ENCODE data around the gene RBMS3.
"Not testable (repeated sequence)": the region's sequence is repeated elsewhere in the genome, so short reads cannot be mapped to it uniquely, and the experiment has no call there.

The RBMS3 gene

DNA sequence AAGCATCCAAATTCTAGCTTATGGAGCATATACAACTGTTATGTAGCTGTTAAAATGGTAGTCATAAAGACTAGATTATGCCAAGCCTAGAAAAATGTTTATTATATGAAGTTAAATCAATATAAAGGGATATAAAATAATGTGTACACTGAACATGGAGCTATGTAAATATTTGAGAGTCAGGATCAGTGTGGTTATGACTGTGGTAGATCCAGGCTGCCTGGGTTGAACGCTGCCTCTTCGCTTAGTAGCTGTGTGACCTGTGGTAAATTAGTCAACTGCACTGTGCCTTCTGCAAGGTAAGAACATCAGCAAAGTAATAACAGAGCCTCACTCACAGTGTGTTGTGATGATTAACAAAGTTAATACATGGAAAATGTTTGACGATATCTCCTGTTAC, 212.2 kb downstream of the RBMS3 start:
- DNase-seq, result no peak

DNA sequence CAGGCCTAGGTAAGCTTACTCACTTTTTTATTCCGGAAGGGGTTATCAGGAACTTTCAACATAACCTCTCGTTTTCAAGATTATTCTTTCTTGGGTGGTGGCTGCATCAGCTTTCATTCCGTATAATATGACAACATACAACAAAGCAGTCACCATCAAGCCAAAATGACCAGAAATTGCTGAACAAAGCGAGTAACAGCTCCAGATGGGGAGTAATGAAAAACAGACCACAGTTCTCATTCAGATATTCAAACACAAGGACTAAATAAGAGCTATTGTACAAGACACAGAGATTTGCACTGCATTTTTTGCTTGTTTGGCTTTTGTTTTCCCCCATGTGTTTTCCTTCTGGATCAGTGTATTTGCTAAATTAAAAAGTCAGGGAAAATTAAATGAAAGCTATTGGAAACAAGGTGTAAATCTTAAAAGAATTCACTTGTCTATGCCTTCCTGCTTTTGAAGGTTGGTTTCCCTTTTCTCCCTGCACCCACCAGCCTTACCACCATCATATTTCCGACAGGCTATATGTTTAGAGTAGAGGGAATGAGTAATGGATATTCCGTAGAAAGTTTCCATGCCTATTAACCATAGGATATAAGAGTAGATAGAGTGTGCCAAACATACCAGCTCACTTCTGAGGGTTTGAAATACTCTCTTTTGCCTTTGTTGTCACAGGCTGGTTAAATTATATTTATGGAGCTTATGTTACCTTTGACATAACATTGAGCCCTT, 213.6 kb downstream of the RBMS3 start:
- no peak for DNase-seq

DNA sequence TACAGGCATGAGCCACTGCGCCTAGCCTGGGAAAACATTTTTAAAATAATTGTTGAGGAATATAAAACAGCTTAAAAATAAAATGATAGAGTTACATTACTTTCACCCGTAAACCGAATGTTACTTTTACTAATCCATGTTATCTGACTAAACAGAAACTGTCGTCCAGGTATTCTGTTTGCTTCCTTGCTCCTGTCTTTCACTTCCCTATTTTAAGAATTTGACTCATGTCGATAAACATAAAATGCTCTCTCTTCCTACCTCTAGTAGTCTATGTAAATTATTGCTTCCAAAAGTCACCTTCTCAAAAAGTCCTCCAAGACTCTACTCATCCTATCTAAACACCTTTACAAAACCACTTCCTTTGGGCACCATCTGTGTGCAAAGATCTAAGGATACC, 216.4 kb downstream of the RBMS3 start:
- DNase-seq, result no peak

DNA sequence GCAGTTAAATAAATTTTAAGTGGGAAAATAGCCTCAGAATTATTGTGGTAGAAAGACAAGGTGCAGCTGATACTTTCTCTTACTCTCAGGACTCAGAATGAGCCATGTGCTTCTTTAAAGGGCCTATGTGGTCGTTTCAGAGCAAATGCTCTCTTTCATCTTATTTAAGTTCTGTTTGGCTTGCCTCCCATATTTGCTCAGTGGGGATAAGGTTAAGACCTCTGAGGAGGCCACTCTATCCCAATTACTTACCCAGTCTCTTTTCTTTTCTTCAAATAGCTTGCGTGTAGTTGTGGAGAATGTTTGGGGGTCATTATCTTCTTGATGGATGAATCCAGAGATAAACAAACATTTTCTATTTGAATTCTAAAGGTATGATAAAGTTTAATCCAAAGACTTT, 221.9 kb downstream of the RBMS3 start:
- DNase-seq, result no peak

- DNase-seq, result no peak
These were observed 222.4 kb downstream of the RBMS3 start for GRCh38 chr3:29503314-29503713.

GRCh38 chr3:29503958-29504357, 223.1 kb downstream of the RBMS3 start:
- DNase-seq, result no peak

DNA sequence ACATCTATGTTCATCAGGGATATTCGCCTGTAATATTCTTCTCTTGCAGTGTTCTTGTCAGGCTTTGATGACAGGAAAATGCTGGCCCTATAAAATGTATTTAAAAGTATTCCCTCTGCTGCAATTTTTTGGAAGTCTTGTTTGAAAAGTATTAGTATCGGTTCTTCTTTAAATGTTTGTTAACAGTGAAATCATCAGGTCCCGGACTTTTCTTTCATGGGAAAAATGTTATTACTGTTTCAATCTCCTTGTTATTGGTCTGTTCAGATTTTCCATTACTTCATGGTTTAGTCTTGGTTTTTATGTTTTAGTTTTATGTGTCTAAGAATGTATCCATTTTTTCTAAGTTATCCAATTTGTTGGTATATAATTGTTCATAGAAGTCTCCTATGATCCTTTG, 225.6 kb downstream of the RBMS3 start:
- no peak for DNase-seq

- DNase-seq, result no peak
These were observed 230.8 kb downstream of the RBMS3 start for GRCh38 chr3:29511701-29512100.

DNA sequence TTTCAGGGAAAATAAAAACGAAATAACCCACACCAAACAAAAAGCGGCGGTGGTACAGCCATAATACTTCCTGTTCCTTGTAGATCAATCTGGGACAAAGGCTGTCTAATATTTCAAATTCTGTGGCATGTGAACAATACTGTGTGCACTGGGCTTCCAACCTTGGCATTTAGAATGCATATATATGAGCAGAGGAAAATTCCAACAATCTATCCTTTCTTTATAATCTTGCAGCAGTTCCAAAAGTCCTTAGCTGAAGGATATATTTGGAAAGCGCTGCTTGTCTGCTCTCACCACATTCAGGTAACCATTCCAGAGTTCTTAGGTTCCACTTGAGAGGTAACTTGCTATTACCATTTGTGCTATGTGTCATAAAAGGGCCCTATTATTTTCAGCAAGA, 231.8 kb downstream of the RBMS3 start:
- no peak for DNase-seq

GRCh38 chr3:29513236-29513635, 232.4 kb downstream of the RBMS3 start:
- no peak for DNase-seq

DNA sequence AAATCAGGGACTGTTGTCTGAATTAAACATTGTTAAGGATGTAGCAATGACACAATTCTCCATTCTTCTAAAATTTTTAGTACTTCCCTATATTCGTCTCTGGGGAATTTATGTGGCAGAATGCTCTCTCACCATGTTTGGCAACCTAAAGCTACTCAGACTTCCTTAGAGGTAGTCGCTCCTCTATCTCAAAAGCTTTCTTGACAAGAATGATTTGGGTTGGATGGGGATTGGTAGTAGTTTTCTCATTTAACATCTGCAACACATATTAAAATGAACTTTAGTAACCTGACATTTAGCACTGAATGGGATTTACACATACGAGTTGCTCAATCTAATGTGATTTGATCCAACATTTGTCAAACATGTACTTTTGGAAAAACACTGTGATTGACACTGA, 233.3 kb downstream of the RBMS3 start:
- no peak for DNase-seq

DNA sequence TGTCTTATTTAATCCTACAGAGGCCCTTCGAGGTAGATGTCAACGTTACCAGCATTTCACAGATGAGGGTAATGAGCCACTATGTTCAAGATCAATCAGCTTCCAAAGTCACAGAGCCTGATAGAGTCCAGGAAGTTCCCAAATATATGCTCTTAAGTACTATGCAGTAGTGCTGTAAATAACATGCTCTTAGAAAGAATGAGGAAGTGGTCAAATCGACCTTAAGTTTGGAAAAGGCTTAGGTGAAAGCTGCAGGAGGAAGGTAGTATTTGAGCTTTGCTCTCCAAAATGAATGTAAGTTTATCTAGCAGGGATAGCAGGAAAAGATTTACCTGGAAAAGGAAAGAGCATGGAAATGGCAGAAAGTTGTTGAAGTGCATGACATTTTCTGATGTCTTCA, 234.0 kb downstream of the RBMS3 start:
- no peak for DNase-seq

DNA sequence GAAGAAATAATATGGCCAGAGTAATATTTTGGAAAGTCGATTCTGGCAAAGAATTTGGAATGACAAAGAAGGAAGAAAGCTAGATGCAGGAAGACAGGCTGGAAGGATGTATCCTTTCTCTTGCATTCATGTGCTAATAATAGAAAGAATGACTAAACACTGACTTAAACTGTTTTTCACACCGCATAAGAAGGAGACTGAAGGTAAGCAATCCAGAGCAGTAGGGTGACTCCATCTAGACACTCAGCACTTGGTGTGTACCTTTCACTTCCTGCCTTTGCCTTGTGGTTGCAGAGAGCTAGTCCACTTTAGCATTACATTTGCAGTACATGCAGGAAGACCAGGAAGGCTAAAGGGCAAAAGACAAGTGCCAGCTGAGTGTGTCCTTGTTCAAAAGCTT, 234.6 kb downstream of the RBMS3 start:
- DNase-seq, result no peak

GRCh38 chr3:29516164-29516563, 235.3 kb downstream of the RBMS3 start:
- DNase-seq, result no peak

- no peak for DNase-seq
These were observed 239.9 kb downstream of the RBMS3 start for GRCh38 chr3:29520764-29521163.

DNA sequence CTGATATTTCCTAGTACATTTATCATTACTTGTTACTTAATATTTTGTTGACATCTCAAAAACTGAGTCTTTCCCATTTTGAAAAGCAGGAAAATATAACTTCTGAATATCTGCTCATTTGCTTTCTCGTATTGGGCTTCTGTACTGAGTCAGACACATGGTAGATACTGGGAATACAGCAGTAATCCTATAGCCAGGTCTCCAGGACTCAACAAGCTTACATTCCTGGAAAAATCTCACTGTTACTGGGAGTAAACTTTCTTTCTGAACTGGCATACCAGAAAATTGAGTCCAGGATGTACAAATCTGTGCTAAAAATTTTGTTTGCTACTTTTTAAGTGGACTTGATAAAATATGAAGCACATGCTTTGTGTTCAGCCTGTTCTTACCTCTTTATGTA, 240.4 kb downstream of the RBMS3 start:
- DNase-seq, result no peak

DNA sequence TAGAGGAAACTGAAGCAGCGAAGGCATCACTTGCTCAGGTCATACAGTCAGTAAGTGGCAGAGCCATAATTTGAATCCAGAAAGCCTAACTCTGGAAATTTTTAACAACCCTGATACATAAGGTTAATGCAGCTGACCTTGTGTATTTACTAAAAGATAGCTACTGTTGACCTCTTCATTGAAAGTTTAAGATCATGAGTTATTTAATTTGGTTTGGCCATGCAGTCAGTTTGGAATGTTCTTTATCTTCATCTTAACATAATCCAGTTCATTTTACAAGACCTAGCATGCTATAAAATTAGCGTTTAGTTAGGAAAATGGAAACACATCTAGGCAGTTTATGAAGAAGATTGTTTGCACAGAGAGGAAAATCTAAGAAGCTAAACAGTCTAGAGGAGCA, 240.9 kb downstream of the RBMS3 start:
- no peak for DNase-seq

- not testable (repeated sequence) for DNase-seq
These were observed 243.6 kb downstream of the RBMS3 start for GRCh38 chr3:29524433-29524832.

GRCh38 chr3:29525254-29525881, 244.5 kb downstream of the RBMS3 start:
- no peak for DNase-seq

DNA sequence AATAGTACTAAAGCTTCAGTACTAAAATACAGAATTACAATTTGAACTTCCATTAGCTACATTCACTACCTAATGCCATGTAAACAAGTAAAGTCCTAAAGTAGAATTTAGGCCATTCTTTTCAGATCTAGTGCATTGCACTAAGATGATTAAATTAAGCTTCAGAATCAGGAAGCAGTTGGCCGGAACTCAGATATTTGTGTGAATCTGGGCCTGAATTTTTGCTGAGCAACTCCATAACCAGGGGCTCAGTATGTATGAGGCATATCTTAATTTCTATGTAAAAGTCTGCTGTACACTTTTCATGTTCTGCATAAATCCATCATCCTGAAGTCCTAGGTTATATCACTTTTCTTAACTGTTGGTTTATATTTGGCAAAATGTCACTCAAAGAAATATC, 246.4 kb downstream of the RBMS3 start:
- no peak for DNase-seq

DNA sequence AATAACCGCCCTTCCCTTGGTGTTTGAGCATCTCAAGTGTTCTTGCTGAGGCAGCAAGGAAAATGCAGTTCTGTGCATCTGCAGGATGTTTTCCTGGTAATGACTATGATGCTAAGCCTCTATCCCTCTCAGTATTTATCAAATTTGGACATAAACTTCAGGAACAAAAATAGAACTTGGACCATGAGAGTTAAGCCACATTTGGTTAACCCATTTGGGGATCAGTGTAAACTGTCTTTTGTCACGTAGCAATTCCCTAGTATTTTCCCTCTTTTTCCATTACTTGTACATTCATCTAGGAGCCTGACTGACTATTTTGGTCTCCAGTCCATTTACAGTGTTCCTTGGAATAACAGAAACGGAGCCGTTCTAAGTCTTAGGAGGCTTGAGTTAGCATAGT, 250.8 kb downstream of the RBMS3 start:
- DNase-seq, result no peak

- DNase-seq, result no peak
These were observed 251.6 kb downstream of the RBMS3 start for GRCh38 chr3:29532473-29532872.

GRCh38 chr3:29534006-29534405, 253.1 kb downstream of the RBMS3 start:
- no peak for DNase-seq

GRCh38 chr3:29536016-29536758, 255.3 kb downstream of the RBMS3 start:
- DNase-seq, result no peak

Data from stimulated activated CD4-positive, alpha-beta T cell treated with anti-CD3 and anti-CD28 coated beads, Interleukin-1b, Interleukin-23, amount 100 ng/mL, for 48 hours (primary cell).